ENCODE data around the gene ACTA2.

Gene ACTA2

DNA sequence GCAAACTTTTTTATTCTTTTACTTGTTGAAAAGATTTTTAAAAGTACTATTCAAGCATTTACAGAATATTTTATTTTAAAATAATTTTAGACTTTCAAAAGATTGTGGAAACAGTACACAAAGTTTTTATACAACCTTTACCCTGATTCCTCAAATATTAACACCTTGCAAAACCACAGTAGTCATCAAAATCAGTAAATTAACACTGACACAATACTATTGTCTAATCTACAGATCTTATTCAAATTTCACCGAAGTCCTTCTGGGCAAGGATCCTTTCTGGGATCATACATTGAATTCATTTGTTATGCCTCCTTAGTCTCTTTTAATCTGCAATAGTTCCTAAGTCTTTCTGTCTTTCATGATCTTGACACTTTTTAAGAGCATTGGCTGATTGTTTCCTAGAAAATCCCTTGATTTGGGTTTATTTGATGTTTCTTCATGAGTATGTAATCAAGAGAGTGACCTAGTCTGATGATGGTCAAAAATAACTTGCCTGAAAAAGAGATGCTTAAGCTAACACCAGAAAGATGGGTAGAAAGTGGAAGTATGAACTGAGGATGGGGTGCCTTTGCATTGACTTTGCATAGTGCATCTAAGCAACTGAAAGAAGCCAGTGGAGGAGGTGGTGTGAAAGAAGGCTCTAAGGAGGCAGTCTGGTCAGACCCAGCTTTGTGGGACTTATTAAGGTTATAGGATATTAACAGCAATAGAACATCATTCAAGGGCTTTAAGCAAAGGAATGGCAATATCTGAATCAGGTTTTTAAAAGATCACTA lies 62.8 kb downstream of the ACTA2 start:
- no peak for DNase-seq

DNA sequence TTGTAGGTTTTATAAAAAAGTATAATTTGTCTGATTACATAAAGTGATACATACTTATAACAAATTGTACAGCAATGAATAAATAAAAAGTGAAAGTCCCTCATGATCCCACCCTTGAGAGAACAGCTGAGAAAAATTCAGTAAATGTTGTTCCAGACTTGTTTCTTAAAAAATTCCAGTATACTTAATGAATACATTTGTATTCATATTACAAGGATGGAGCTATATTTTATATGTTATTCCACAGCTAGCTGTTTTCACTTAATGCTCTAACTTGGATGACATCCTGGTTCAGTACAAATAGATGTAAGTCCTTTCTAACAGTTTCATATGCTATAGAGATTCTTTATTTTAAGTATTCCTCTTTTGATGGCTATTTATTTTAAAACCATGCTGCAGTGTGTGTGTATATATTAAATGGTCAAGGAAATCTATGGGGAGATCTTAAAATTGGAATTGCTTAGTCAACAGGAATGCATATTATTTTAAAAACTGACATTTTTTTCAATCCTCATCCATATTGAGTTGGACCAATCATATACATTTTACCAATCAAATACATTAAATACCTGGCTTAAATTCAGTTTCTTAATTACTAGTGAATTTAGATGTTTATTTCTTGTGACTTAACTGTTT lies 63.6 kb downstream of the ACTA2 start:
- DNase-seq, result no peak

DNA sequence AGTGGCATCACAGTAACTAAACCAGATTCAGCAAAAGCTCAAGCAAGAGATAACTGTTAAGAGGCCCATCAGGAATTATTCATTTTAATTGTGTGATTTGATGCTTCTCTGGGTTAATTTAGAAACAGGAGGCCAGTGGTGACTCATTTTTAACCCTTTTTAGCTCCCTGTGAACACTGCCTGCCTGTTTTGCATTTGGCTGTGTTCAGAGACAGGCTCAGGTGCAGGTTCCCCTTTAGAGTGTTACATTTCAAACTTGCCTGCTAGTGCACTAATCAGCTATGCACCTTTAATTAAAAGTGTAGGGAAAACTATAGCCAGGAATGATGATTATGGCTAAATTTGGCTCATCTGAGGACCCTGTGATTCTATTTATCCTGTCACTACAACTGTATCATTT lies 66.0 kb downstream of the ACTA2 start:
- DNase-seq, result no peak

All from 8988T (cell line).